SKM-1 (cell line): ENCODE data around the gene ECI1.
"Not testable (repeated sequence)": the region's sequence is repeated elsewhere in the genome, so short reads cannot be mapped to it uniquely, and the experiment has no call there.

Experiments
- DNase-seq: peaks from one replicate; lab custom pipeline; 2025; ENCODE audit not compliant: unreplicated experiment; lab: John Stamatoyannopoulos, UW

The ECI1 gene

GRCh38 chr16:2256531-2257140 is 5.2 kb upstream of the ECI1 start:
- DNase-seq, result no peak

GRCh38 chr16:2253293-2253692 is 1.9 kb upstream of the ECI1 start:
- no peak for DNase-seq

- no peak for DNase-seq
Measured at GRCh38 chr16:2252806-2253148, 1.4 kb upstream of the ECI1 start.

GRCh38 chr16:2250652-2251295 is 613 bp downstream of the ECI1 start:
- no peak for DNase-seq

GRCh38 chr16:2246301-2246885 is 5.0 kb downstream of the ECI1 start:
- no peak for DNase-seq

GRCh38 chr16:2244926-2245795 is 6.2 kb downstream of the ECI1 start:
- no peak for DNase-seq

GRCh38 chr16:2244301-2244700 is 7.1 kb downstream of the ECI1 start:
- DNase-seq, result no peak

GRCh38 chr16:2243781-2244180 is 7.6 kb downstream of the ECI1 start:
- no peak for DNase-seq

- no peak for DNase-seq
Measured at GRCh38 chr16:2243031-2243528, 8.3 kb downstream of the ECI1 start.

- DNase-seq, result no peak
Measured at GRCh38 chr16:2242598-2242997, 8.8 kb downstream of the ECI1 start.

GRCh38 chr16:2240331-2240730 is 11.1 kb downstream of the ECI1 start:
- not testable (repeated sequence) for DNase-seq

GRCh38 chr16:2238838-2239675 is 12.3 kb downstream of the ECI1 start:
- no peak for DNase-seq

GRCh38 chr16:2238150-2238837 is 13.1 kb downstream of the ECI1 start:
- no peak for DNase-seq

- DNase-seq, result no peak
Measured at GRCh38 chr16:2237493-2238149, 13.8 kb downstream of the ECI1 start.

- no peak for DNase-seq
Measured at GRCh38 chr16:2237102-2237482, 14.3 kb downstream of the ECI1 start.

GRCh38 chr16:2236337-2237101 is 14.9 kb downstream of the ECI1 start, which contains the start of gene DNASE1L2:
Gene DNASE1L2, plus strand, starts transcription at chr16:2236444. Its CDS starts 373 bp downstream, at chr16:2236817.
- DNase-seq, result no peak

- DNase-seq, result no peak
Measured at GRCh38 chr16:2235695-2236336, 15.6 kb downstream of the ECI1 start.

GRCh38 chr16:2235234-2235651 is 16.1 kb downstream of the ECI1 start:
- DNase-seq, result no peak
